ENCODE measurements around the gene PITPNM1. TPM values are rescaled to one million over a fixed set of nuclear protein-coding genes. Genes with fewer than 3 reads are reported as not detected.

PITPNM1 gene
- polyA plus RNA-seq, 1 experiment = 14.4 TPM

- Histone ChIP-seq H3K36me3 (ENCODE audit: control insufficient read depth, insufficient read depth, low read length) (peaks cover 10% of the 10 kb centered on the region), H3K4me3 (ENCODE audit: low read depth, low read length) (no peak overlapping the region), H3K27me3 (ENCODE audit: control insufficient read depth, insufficient read depth, low read length) (no peaks in the 10 kb centered on the region)
- DNase-seq (ENCODE audit: low read depth) = no peak
- POLR2A ChIA-PET = no interaction called here
- CTCF ChIA-PET = interaction anchor here (1.3 kb wide), 1 partner anchor 9 kb away, joined by 3 read pairs; no protein-coding TSS in a partner anchor
- TF ChIP-seq CTCF (IDR thresholded peaks at IDR 0.05; ENCODE audit: insufficient read depth, low read depth, low read length) = no peak
Measured at GRCh38 chr11:67498544-67498972, 6.6 kb downstream of the PITPNM1 start.

GRCh38 chr11:67497656-67498291, 7.4 kb downstream of the PITPNM1 start:
- DNase-seq (ENCODE audit: low read depth) = no peak
- no peak for TF ChIP-seq CTCF (IDR thresholded peaks at IDR 0.05; ENCODE audit: insufficient read depth, low read depth, low read length)
- no peak overlapping the region for H3K4me3 ChIP-seq (ENCODE audit: low read depth, low read length)
- H3K36me3 ChIP-seq (ENCODE audit: control insufficient read depth, insufficient read depth, low read length) = peaks cover 16% of the 10 kb centered on the region
- ChIA-PET POLR2A (no interaction called here), CTCF (no interaction called here)
- no peaks in the 10 kb centered on the region for H3K27me3 ChIP-seq (ENCODE audit: control insufficient read depth, insufficient read depth, low read length)

GRCh38 chr11:67496113-67496512, 9.1 kb downstream of the PITPNM1 start:
- ChIA-PET POLR2A (no interaction called here), CTCF (no interaction called here)
- Histone ChIP-seq H3K27me3 (ENCODE audit: control insufficient read depth, insufficient read depth, low read length) (no peaks in the 10 kb centered on the region), H3K4me3 (ENCODE audit: low read depth, low read length) (no peak overlapping the region), H3K36me3 (ENCODE audit: control insufficient read depth, insufficient read depth, low read length) (peaks cover 23% of the 10 kb centered on the region)
- DNase-seq (ENCODE audit: low read depth) = no peak
- no peak for TF ChIP-seq CTCF (IDR thresholded peaks at IDR 0.05; ENCODE audit: insufficient read depth, low read depth, low read length)

GRCh38 chr11:67495234-67496005, 9.7 kb downstream of the PITPNM1 start:
- DNase-seq (ENCODE audit: low read depth) = no peak
- CTCF ChIA-PET = no interaction called here
- Histone ChIP-seq H3K4me3 (ENCODE audit: low read depth, low read length) (no peak overlapping the region), H3K36me3 (ENCODE audit: control insufficient read depth, insufficient read depth, low read length) (peaks cover 26% of the 10 kb centered on the region), H3K27me3 (ENCODE audit: control insufficient read depth, insufficient read depth, low read length) (no peaks in the 10 kb centered on the region)
- POLR2A ChIA-PET = no interaction called here
- no peak for TF ChIP-seq CTCF (IDR thresholded peaks at IDR 0.05; ENCODE audit: insufficient read depth, low read depth, low read length)

GRCh38 chr11:67494371-67495233, 10.6 kb downstream of the PITPNM1 start:
- H3K4me3 ChIP-seq (ENCODE audit: low read depth, low read length) = no peak overlapping the region
- CTCF ChIA-PET = no interaction called here
- H3K27me3 ChIP-seq (ENCODE audit: control insufficient read depth, insufficient read depth, low read length) = no peaks in the 10 kb centered on the region
- peaks cover 29% of the 10 kb centered on the region for H3K36me3 ChIP-seq (ENCODE audit: control insufficient read depth, insufficient read depth, low read length)
- POLR2A ChIA-PET = no interaction called here
- no peak for DNase-seq (ENCODE audit: low read depth)
- no peak for TF ChIP-seq CTCF (IDR thresholded peaks at IDR 0.05; ENCODE audit: insufficient read depth, low read depth, low read length)

Data from BJ (cell line).